RWPE1 (cell line): ENCODE measurements around the gene RNU2-1.

Experiments
- CTCF ChIA-PET: fragments of 350-600 bp; sonication (Branson Sonifier 250); formaldehyde crosslinking; extraction: SDS; loops from one replicate; lab custom pipeline; 2021; lab: Yijun Ruan, JAX
- POLR2A ChIA-PET: fragments of 400-600 bp; formaldehyde crosslinking; extraction: SDS; loops from one replicate; lab custom pipeline; 2020; ENCODE audit warnings: antibody characterized with exemption; ENCODE audit not compliant: low non-redundant PET; lab: Yijun Ruan, JAX
- DNase-seq: peaks from one replicate; pipeline ENCODE4 v3.0.0; 2012; ENCODE audit warnings: low spot score
- H3K27ac ChIP-seq: fragments of 450-650 bp; 2 replicates; pipeline ENCODE4 v1.5.1; 2017
- TF ChIP-seq, protein P1 (sequence below): fragments of 450-650 bp; conservative IDR thresholded peaks from 2 replicates; pipeline ENCODE4 v1.5.1; 2017; ENCODE audit warnings: low read depth, mild to moderate bottlenecking

Gene RNU2-1

DNA sequence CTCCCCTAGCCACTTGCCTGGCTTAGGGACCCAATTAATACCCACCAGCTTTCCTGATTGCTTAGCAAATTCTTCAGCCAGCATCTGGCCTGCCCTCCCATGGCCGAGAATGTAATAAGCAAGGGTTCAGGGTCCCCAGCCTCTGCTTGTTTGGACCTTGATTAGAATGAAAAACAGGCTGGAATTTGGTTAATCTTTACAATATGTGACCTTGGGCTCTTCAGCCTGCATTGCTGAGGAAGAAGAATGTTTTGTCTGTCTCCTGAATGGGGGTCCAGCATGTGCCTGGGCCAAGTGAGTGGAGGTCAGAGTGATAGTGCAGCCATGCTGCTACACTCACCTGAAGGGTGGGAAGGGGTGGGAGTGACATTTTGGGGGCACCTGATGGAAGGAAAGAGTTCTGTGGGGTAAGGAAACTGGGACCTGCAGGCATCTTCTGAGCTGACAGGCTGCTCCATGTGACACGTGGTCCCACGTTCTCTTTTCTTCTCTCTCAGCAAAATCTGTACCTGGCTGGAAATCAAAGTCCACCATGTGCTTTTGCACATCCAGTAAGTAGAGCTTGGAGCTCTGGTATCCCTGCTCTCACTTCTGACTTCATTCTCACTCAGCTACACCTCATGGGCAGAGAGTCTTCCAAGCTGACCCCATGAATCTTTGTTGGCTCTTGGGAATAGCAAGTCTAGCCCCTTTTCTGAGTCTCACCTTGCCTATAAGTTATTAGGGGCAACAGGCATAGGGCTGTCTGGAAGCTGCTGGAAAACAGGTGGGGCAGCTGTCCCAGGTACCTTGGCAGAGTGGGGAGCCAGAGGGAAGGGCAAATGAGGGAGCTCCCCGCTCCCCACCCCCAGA, 16.8 kb downstream of the RNU2-1 start:
- POLR2A ChIA-PET: no interaction called here
- no peak overlapping the region for H3K27ac ChIP-seq
- TF ChIP-seq, protein P1, sequence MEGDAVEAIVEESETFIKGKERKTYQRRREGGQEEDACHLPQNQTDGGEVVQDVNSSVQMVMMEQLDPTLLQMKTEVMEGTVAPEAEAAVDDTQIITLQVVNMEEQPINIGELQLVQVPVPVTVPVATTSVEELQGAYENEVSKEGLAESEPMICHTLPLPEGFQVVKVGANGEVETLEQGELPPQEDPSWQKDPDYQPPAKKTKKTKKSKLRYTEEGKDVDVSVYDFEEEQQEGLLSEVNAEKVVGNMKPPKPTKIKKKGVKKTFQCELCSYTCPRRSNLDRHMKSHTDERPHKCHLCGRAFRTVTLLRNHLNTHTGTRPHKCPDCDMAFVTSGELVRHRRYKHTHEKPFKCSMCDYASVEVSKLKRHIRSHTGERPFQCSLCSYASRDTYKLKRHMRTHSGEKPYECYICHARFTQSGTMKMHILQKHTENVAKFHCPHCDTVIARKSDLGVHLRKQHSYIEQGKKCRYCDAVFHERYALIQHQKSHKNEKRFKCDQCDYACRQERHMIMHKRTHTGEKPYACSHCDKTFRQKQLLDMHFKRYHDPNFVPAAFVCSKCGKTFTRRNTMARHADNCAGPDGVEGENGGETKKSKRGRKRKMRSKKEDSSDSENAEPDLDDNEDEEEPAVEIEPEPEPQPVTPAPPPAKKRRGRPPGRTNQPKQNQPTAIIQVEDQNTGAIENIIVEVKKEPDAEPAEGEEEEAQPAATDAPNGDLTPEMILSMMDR: no peak
- DNase-seq: no peak
- CTCF ChIA-PET: no interaction called here

DNA sequence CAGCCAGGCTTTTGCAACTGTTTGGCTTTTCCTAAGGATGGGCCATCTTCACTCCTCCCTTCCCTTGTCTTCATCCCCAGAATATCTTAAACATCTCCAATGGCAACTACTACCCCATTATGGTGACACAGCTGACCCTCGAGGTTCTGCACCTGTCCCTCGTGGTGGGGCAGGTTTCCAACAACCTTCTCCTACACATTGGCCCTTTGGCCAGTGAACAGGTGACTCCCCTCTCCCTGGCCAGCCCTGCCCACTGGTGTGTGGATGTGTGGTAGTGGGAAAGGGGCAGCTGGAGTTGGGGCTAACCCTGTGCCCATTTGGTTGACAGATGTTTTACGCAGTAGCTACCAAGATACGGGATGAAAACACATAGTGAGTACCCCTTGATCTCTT, 17.4 kb downstream of the RNU2-1 start:
- no peak overlapping the region for H3K27ac ChIP-seq
- DNase-seq: no peak
- CTCF ChIA-PET: no interaction called here
- TF ChIP-seq, protein P1: no peak
- POLR2A ChIA-PET: no interaction called here

DNA sequence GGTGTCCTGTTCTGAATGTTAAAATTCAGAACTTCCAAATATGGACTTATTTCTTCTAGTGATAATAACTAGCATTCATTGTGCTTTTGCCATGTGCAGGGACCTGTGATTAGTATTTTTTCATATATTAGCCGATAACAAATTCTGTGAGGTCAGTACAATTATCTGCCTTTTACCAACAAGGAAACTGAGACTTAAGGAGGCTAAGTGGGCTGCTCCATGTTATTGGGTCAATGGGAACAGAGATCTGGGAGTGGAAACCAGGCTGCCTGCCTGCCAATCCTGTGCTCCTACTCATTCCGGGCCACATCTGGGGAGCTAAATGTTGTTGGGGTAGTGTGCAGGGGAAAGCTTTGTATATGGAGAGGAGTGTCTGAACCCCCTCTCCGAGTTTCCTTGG, 18.4 kb downstream of the RNU2-1 start:
- ChIA-PET POLR2A (no interaction called here), CTCF (no interaction called here)
- H3K27ac ChIP-seq: no peak overlapping the region
- TF ChIP-seq, protein P1: no peak
- no peak for DNase-seq

DNA sequence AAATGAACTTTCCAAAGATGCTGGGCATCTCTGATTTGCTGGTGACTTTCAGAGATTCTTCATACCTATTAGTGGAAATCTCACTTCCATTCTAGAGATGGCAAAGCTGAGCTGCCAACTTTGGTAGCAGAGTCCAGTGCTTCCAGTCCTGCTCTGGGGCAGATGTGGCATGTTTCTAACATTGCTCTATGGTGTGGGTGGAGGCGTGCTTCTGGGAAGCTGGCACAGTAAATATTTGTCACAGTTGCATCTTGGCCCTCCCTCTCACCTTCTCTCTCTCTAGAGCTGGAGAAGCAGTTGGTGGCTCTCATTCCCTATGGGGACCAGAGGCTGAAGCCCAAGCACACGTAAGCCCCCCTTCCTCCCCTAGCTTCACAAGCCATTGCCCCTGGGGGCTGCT, 20.2 kb downstream of the RNU2-1 start:
- no peak overlapping the region for H3K27ac ChIP-seq
- POLR2A ChIA-PET: no interaction called here
- CTCF ChIA-PET: interaction anchor here (1.4 kb wide), 1 partner anchor 96 kb away, joined by 7 read pairs; no protein-coding TSS in a partner anchor
- TF ChIP-seq, protein P1: no peak
- DNase-seq: no peak

DNA sequence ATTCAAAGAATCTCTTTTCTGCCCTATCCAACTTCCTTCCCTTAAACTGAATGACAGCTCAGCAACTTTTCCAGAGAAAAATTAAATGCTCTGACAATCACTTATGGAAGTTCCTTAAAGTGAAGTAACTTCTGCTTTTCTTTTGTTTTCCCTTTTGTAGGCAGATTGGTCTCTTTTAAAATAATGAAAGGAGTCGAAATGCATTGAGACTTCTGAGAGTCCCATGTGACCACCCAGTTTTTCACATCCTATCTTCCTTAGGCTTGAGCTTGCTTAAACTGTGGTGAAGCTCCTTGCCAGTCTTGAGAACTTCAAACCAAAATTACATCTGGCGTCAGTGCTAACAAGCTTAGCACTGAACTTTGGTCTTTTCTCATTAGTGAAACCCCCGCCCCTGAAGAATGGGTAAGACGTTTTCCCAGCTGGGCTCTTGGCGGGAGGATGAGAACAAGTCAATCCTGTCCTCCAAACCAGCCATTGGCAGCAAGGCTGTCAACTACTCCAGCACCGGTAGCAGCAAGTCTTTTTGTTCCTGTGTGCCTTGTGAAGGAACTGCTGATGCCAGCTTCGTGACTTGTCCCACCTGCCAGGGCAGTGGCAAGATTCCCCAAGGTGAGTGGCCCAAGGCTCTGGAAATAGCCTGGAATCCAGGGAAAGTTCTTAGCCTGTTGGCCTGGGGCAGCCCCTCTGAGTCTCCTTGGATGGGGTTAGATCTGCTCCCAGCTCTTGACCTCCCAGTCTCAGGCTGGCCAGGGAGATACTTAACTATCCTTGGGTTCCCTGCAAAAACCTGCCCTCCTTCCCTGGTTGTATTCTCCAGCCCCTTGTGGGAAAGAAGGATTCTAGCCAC, 20.9 kb downstream of the RNU2-1 start:
- peak overlapping the region; percentile 83 for H3K27ac ChIP-seq
- DNase-seq: no peak
- TF ChIP-seq, protein P1: no peak
- ChIA-PET POLR2A (no interaction called here), CTCF (interaction anchor here (1.4 kb wide), 1 partner anchor 97 kb away, joined by 7 read pairs; no protein-coding TSS in a partner anchor)
